HG03097 (cell line): Measurements from ENCODE around the gene C9orf50.

Experiments
- ATAC-seq: cut with Tn5 transposase; IDR thresholded peaks from one replicate; pipeline ENCODE4 v1.9.1; 2021; ENCODE audit not compliant: unreplicated experiment, low FRiP score

The C9orf50 gene

DNA sequence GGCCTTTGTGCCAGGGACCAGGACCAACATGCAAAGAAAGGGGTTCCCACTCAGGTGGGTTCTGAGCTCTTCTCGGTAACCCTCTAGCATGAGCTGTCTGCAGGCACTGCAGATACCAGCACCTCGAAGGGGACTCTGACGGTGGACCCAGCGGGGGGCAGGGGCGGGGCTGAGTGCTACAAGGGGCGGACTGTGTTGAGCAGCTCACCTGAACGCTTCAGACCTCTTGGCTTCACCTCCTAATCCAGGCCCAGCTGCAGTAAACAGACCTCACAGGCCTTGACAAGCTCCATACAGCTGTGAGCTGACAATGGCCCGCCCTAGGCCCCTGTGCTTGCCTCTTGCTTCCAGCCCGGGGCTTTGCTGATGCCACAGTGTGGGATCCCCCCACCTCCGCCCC, 48.4 kb downstream of the C9orf50 start:
- ATAC-seq: no peak

- no peak for ATAC-seq
Measured at GRCh38 chr9:129572052-129572425, 48.9 kb downstream of the C9orf50 start.

DNA sequence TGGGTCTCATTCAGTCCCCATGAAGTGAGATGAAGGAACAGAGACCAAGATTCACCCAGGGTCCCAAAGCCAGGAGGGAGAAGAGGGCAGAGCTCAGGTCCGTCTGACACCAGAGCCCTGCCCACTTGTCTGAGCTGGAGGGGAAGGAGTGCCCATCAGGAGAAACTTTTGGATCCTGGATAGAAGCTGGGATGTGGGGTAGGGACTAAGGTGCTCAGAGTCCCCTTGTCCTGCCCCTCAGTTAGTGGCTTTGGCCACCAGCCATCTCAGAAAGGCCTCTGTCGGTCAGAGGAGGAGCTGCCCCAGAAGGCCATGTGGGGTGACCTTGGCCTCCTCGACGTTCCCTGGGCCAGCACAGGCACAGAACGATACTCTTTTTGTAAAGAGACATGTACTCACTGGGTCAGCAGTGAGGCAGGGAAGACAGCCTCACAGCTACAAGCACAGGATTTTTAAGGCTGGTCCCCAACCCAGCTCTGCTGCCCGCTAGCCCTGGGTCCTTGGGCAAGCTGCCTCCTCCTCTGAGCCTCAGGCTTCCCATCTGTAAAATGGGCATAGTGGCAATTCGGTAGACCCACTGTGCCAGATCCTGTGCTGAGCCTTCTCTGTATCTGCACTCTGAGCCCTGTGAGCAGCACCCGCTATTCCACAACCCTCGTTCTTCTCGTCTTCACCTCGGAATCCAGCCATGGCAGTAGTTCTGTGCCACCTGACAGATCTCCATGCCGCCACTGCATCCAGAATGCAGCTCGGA, 49.4 kb downstream of the C9orf50 start:
- ATAC-seq: no peak

DNA sequence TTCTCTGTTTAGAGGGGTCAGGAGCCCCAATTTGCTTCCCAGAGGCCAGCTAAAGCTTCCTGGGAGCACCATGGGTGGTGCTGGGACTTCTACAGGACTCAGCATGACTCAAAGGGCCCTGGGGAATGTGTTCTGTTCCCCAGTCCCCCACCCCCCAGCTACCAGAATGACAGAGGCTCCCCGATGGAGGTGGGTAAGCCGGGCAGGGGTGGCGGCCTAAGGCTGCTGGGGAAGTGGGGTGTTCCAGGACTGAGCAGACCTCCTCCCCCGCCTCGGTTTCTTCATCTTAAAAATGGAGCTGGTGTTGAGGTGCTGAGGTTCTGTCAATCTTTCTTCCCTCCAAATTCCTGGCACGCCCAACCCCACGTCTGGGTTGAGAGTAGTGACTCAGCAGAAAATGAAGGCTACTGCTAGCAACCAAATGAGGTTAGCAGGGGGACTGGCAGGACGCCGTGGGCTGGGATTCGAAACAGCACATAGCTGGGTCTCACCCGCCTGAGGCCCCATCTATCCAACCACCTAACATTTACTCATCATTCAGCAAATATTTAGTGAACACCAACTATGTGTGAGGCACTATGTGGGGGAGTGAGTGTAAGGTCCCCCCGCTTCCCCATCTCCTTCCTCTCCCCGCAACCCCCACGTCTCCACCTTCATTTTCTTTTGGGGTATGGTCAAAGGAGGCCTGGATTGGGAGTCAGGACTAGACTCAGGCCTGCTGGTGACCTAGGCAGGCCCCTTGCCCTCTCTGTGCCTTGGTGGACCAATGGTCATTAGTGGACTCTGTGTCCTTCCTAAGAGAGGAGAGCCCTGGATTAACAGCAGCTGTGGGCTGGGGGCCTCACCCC, 50.2 kb downstream of the C9orf50 start:
- ATAC-seq: no peak

- ATAC-seq: no peak
Measured at GRCh38 chr9:129569502-129570449, 51.1 kb downstream of the C9orf50 start.

DNA sequence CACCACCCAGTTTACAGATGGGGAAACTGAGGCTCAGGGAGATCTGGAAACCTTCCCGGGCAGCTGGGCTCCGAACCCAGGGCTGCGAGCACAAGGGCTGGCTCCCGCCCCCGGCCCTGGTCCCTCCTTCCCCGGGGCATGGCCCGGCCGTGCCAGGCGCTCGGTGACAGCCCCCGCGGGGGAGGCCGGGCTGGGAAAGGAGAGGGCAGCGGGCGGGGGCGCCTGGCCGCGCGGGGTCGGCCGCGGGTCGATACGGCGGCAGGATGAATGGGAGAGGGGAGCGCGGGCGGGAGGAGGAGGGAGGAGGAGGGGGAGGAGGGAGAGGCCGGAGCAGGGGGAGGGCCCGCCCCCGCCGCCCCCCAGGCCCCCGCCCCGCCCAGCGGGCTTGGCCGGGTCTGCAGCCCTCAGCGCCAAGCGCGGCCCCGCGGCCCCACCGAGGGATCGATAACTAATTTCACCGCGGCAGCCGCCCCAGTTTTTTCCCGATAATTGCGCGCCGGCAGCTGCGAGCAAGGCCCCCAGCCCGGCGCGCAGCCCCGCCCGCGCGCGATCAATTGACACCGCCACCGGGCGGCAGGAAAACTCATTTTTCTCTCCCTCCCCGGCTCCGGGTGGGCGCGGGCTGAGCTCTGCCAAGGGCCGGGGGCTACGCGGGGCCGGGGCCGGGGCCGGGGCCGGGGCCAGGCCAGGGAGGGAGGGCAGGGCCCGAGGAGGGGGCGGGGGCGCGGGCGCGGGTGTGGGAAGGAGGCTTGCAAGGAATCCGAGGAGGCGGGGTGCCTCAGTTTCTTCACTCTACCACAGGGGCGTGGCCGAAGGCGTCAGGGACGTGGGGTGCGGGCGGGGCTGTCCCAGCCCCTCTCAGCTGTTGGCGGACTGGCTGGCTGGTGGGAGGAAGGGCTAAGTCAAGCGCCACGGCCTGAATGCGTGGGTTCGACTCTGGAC, 52.1 kb downstream of the C9orf50 start:
- no peak for ATAC-seq

DNA sequence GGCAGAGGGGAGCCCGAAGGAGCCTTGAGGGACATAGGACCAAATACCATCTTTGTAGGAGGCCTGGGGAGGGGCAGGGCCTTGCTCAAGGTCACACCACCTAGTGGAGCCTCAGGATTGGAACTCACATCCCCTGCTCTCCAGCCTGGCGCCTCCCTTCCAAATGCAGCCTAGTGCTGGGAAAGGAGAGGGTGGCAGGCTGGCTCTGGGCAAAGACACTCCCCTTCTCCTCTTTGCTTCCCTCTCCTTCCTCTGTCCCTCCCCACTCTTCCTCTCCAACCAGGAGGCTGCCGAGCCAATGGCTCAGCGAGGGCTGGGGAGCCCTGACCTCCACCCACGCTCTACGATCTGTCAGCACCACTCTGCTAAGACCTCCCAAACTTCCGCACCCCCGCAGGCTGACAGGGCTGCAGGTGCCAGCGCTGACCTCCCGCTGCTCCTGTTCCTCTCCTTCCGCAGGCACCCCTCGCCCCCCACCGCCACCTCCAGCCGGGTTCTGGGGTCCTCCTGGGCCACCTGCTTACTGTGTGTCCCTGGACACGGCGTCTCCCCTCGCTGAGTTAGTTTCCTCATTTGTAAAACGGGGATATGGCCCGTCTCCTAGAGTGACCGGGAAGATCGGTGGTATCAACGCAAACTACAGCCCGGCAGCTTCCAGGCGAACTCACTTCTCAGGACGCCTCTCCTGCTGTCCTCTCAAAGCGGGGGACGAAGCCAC, 52.9 kb downstream of the C9orf50 start:
- ATAC-seq: no peak

- ATAC-seq: no peak
Measured at GRCh38 chr9:129567329-129567728, 53.6 kb downstream of the C9orf50 start.

- no peak for ATAC-seq
Measured at GRCh38 chr9:129566563-129567266, 54.2 kb downstream of the C9orf50 start.

GRCh38 chr9:129562917-129563316, 58.0 kb downstream of the C9orf50 start:
- no peak for ATAC-seq

DNA sequence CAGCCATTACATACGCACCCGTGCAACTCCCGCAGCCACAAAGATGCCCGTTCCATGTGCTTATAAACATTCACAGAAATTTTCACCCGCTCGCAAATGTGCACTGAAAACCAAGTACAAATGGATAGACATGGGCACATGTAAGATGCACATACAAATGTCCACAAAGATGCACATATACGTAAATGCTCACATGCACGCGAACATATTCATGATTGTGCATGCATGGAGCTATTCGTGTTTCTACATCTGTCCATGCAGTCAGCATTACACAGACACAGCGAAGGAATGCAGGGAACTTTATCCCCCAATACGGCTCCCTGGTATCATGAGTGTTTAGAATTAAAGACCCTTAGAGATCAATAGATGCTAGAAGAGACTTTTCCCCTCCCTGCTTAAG, 58.4 kb downstream of the C9orf50 start:
- no peak for ATAC-seq
